AG10803 (cell line): ENCODE data around the gene AZIN2.

Experiments
- DNase-seq: peaks from one replicate; pipeline ENCODE4 v3.0.0; 2010; ENCODE audit warnings: low read depth
- H3K4me3 ChIP-seq: 2 replicates; pipeline ENCODE4 v1.5.1; 2011; ENCODE audit warnings: mild to moderate bottlenecking, low read length, control low read depth
- CTCF ChIP-seq: conservative IDR thresholded peaks from 2 replicates; pipeline ENCODE4 v1.5.1; 2011; ENCODE audit warnings: mild to moderate bottlenecking, low read length, control low read depth, inconsistent platforms

Gene AZIN2

DNA sequence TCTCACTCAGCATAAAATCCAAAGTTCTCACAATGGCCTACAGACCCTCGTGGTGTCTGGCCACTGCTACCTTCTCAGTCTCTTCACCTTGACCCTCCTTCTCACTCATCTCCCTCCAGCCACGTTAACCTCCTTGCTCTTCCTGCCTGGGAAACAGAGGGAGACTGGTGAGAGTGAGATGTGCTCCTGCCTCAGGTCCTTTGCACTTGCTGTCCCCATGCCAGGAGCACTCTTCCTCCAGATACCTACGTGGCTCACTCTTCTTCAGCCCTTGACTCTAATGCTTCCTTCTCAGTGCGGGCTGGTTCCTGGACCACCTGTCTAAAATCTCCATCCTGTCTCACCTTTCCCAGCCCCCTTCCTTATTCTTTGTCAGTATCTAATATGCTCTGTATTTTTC, 76.2 kb downstream of the AZIN2 start:
- TF ChIP-seq CTCF: no peak
- DNase-seq: no peak
- no peak overlapping the region for H3K4me3 ChIP-seq

DNA sequence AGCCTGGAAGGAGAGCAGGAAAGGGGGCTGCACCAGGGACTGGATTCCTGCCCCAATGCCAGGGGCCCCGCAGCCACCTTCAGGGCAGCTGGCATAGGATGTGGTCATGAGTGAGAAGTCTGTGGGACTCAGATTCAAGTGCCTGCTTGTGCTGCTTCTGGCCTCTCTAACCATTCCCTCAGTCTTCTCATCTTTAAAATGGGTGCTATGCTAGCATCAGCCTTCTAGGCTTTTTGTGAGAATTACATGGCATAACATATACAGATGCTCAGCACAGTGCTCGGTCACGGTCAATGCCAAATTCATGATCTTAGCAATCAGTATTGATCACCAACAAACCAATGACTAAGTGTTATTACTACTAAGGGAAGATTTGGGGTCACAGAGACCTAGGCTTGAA, 77.4 kb downstream of the AZIN2 start:
- no peak overlapping the region for H3K4me3 ChIP-seq
- TF ChIP-seq CTCF: no peak
- DNase-seq: no peak

GRCh38 chr1:33159577-33159976, 78.6 kb downstream of the AZIN2 start:
- TF ChIP-seq CTCF: no peak
- no peak overlapping the region for H3K4me3 ChIP-seq
- no peak for DNase-seq

DNA sequence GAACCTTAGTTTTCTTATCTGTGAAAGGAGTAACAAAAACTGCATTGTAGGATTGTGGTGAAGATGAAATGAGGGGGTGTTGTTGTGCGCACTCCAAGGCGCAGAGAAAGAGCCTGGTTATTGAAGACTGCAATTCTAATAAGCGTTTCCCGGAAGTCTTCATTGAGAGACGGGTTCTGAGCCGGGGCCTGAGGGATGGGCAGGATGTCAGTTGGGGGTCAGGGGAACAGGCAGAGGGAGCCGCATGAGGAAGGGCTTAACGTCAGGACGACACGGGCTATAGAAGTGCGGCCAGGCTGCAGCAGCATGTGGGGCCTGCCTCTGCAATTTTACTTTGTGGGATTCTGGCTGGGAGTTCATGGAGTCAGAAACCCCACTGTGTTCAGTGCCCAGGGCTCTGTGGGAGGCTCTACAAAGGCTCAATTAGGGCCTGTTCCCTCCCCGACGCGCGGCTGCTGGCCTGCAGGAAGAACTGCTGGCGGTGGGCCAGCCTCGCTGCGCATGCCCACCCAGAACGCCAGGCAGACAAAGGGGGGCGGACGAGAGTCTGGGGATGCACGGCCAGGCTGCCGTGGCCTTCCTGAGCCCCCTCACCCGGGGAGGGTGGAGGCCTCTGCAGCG, 80.2 kb downstream of the AZIN2 start:
- no peak for DNase-seq
- no peak overlapping the region for H3K4me3 ChIP-seq
- TF ChIP-seq CTCF: no peak

DNA sequence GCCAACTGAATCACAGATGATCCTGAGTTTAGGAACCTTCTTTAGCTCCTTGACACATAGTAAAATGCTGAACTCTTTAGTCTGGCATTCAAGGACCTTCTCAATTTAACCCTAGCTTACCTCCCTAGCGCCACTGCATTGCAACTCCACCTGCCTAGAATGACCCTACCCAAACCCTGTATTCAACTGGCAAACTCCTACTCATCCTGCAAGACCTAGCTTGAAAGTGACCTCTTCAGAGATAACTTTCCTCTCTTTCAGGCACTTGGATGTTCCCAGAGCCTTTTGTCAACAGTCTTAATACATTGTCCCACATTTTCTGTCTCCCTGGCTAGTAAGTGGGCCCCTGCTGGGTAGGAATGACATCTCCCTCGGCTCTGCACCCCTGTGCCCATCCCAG, 81.2 kb downstream of the AZIN2 start:
- no peak for TF ChIP-seq CTCF
- H3K4me3 ChIP-seq: no peak overlapping the region
- no peak for DNase-seq

DNA sequence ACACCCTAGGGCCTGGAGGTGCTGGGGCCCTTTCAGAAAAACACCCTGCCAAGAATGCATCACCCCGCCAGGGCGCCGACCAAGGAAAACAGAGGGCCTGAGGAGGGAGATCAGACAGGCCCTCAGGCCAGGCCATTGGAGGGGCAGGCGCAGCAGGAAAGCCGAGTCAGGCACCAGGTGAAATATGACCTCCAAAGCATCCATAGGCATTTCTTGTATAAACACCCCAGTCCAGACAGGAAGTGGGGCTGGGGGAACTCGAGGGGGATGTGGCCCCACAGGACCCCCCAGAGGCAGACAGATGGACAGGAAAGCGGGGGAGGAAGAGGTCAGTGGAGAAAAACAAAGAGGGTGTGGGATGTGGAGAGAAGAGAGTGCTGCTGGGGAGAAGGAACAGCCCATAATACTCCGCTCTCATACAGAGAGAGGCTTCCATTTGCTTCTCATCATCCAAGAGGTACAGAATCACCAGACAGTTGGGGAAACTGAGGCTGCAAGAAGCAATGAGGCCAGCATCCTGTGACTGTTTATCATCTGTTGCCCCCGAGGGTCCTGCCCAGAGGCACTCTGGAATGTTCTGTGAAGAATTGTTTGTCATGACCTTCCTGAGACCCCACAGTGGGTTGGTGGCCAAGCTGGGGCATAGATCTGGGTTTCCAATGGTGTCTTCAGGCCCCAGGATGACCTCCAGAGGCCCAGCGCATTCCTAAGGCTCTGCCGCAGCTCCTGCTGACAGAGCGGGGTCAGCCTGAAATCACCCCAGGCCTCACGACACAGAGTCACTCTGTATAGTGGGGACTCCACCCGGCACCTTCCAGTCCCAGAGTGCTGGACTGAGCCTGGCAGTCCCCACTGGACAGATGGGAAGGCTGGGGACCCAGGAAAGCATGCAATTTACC, 82.9 kb downstream of the AZIN2 start:
- H3K4me3 ChIP-seq: no peak overlapping the region
- no peak for TF ChIP-seq CTCF
- DNase-seq: no peak

GRCh38 chr1:33165209-33165608, 84.3 kb downstream of the AZIN2 start:
- no peak for DNase-seq
- TF ChIP-seq CTCF: no peak
- H3K4me3 ChIP-seq: no peak overlapping the region
